ENCODE measurements around the gene SIAH3.

Gene SIAH3

GRCh38 chr13:45799451-45799850 lies 52.1 kb downstream of the SIAH3 start:
- TF ChIP-seq EP300 (IDR thresholded peaks at IDR 0.05; ENCODE audit: borderline replicate concordance), result no peak
- no peak for TF ChIP-seq TCF12 (IDR thresholded peaks at IDR 0.05; ENCODE audit: low read depth)
- TF ChIP-seq EGR1 (IDR thresholded peaks at IDR 0.05), result no peak
- TF ChIP-seq MAX (IDR thresholded peaks at IDR 0.05), result no peak
- no peak for TF ChIP-seq CREB1 (IDR thresholded peaks at IDR 0.05; ENCODE audit: low read depth)
- no peak for TF ChIP-seq USF1 (IDR thresholded peaks at IDR 0.05)
- TF ChIP-seq CEBPB (IDR thresholded peaks at IDR 0.05), result no peak

GRCh38 chr13:45798851-45799250 lies 52.7 kb downstream of the SIAH3 start:
- no peak for TF ChIP-seq CEBPB (IDR thresholded peaks at IDR 0.05)
- TF ChIP-seq TEAD4 (IDR thresholded peaks at IDR 0.05), result no peak
- no peak for TF ChIP-seq CREB1 (IDR thresholded peaks at IDR 0.05; ENCODE audit: low read depth)
- no peak for TF ChIP-seq RAD21 (IDR thresholded peaks at IDR 0.05; ENCODE audit: low read depth)
- no peak for TF ChIP-seq TCF12 (IDR thresholded peaks at IDR 0.05; ENCODE audit: low read depth)
- TF ChIP-seq YY1 (IDR thresholded peaks at IDR 0.05; ENCODE audit: low read depth), result no peak
- TF ChIP-seq USF1 (IDR thresholded peaks at IDR 0.05), result no peak
- no peak for TF ChIP-seq EGR1 (IDR thresholded peaks at IDR 0.05)
- TF ChIP-seq NFIC (IDR thresholded peaks at IDR 0.05), result no peak
- no peak for TF ChIP-seq ZBTB7A (IDR thresholded peaks at IDR 0.05; ENCODE audit: low read depth)
- TF ChIP-seq REST (IDR thresholded peaks at IDR 0.05; ENCODE audit: low read depth), result no peak
- TF ChIP-seq TAF1 (IDR thresholded peaks at IDR 0.05; ENCODE audit: low read depth), result no peak
- no peak for TF ChIP-seq FOXM1 (IDR thresholded peaks at IDR 0.05; ENCODE audit: borderline replicate concordance, low read depth)
- TF ChIP-seq EP300 (IDR thresholded peaks at IDR 0.05; ENCODE audit: borderline replicate concordance), result no peak
- TF ChIP-seq MAX (IDR thresholded peaks at IDR 0.05), result no peak

GRCh38 chr13:45796426-45797235 lies 54.9 kb downstream of the SIAH3 start:
- TF ChIP-seq USF1 (IDR thresholded peaks at IDR 0.05), result no peak
- no peak for TF ChIP-seq REST (IDR thresholded peaks at IDR 0.05; ENCODE audit: low read depth)
- TF ChIP-seq TCF12 (IDR thresholded peaks at IDR 0.05; ENCODE audit: low read depth), result no peak
- no peak for TF ChIP-seq EP300 (IDR thresholded peaks at IDR 0.05; ENCODE audit: borderline replicate concordance)
- TF ChIP-seq ZBTB7A (IDR thresholded peaks at IDR 0.05; ENCODE audit: low read depth), result no peak
- TF ChIP-seq FOXM1 (IDR thresholded peaks at IDR 0.05; ENCODE audit: borderline replicate concordance, low read depth), result no peak
- no peak for TF ChIP-seq NFIC (IDR thresholded peaks at IDR 0.05)
- TF ChIP-seq TEAD4 (IDR thresholded peaks at IDR 0.05), result no peak
- no peak for TF ChIP-seq MAX (IDR thresholded peaks at IDR 0.05)
- TF ChIP-seq YY1 (IDR thresholded peaks at IDR 0.05; ENCODE audit: low read depth), result no peak
- no peak for TF ChIP-seq RAD21 (IDR thresholded peaks at IDR 0.05; ENCODE audit: low read depth)
- no peak for TF ChIP-seq EGR1 (IDR thresholded peaks at IDR 0.05)
- TF ChIP-seq CEBPB (IDR thresholded peaks at IDR 0.05), result no peak
- TF ChIP-seq CREB1 (IDR thresholded peaks at IDR 0.05; ENCODE audit: low read depth), result no peak
- no peak for TF ChIP-seq TAF1 (IDR thresholded peaks at IDR 0.05; ENCODE audit: low read depth)

- TF ChIP-seq TCF12 (IDR thresholded peaks at IDR 0.05; ENCODE audit: low read depth), result no peak
- TF ChIP-seq FOXM1 (IDR thresholded peaks at IDR 0.05; ENCODE audit: borderline replicate concordance, low read depth), result no peak
- TF ChIP-seq NFIC (IDR thresholded peaks at IDR 0.05), result no peak
- no peak for TF ChIP-seq REST (IDR thresholded peaks at IDR 0.05; ENCODE audit: low read depth)
- no peak for TF ChIP-seq TEAD4 (IDR thresholded peaks at IDR 0.05)
- TF ChIP-seq ZBTB7A (IDR thresholded peaks at IDR 0.05; ENCODE audit: low read depth), result no peak
- no peak for TF ChIP-seq EGR1 (IDR thresholded peaks at IDR 0.05)
These were observed 58.7 kb downstream of the SIAH3 start for GRCh38 chr13:45792827-45793303.
